BLaER1 treated with 17β-estradiol and CSF1 and Interleukin-3, amounts not matched to agents 10 nM and 100 nM (cell line): ENCODE results near the gene CASKIN2.

Experiments used
- H3K27ac ChIP-seq, 11 experiments: shearing (Covaris generic); formaldehyde crosslinking; 2 replicates each; pipeline ENCODE4 v1.8.1; 2022
- H3K27me3 ChIP-seq, 11 experiments: shearing (Covaris generic); formaldehyde crosslinking; 2 replicates each; pipeline ENCODE4 v1.8.1; 2022
- H3K36me3 ChIP-seq, 11 experiments: shearing (Covaris generic); formaldehyde crosslinking; 2 replicates each; pipeline ENCODE4 v1.8.1; 2022
- H3K4me1 ChIP-seq, 10 experiments: shearing (Covaris generic); formaldehyde crosslinking; 2 replicates each; pipeline ENCODE4 v1.8.1; 2022
- H3K4me2 ChIP-seq, 11 experiments: shearing (Covaris generic); formaldehyde crosslinking; 2 replicates each; pipeline ENCODE4 v1.8.1; 2022
- H3K4me3 ChIP-seq, 10 experiments: shearing (Covaris generic); formaldehyde crosslinking; 2 replicates each; pipeline ENCODE4 v1.8.1; 2022
- H3K9ac ChIP-seq, 11 experiments: shearing (Covaris generic); formaldehyde crosslinking; 2 replicates each; pipeline ENCODE4 v1.8.1; 2022
- H3K9me3 ChIP-seq, 11 experiments: shearing (Covaris generic); formaldehyde crosslinking; replicated peaks in 1 of 11; 2 replicates each; pipeline ENCODE4 v1.8.1; 2022
- H4K20me1 ChIP-seq, 11 experiments: shearing (Covaris generic); formaldehyde crosslinking; 2 replicates each; pipeline ENCODE4 v1.8.1; 2022
- Cebpa-rat ChIP-seq, 11 experiments: shearing (Covaris generic); IDR thresholded peaks; 2 replicates each; pipeline ENCODE4 v1.8.1; 2022

CASKIN2 gene

GRCh38 chr17:75503976-75504346 is 11.4 kb downstream of the CASKIN2 start:
- H3K9ac ChIP-seq: no peak overlapping the region; a peak in 1 of 22 replicates
- peak overlapping the region in 9 of 11 experiments; percentile 36 to 77 (median 63); a peak in 15 of 22 replicates for H3K4me2 ChIP-seq
- no peaks in the 10 kb centered on the region for H3K27me3 ChIP-seq
- H4K20me1 ChIP-seq: peaks cover 0 to 89% (median 28%) of the 10 kb centered on the region in 11 experiments; a peak in 19 of 22 replicates
- no peaks in the 10 kb centered on the region for H3K9me3 ChIP-seq
- no peak overlapping the region for H3K4me3 ChIP-seq
- peak overlapping the region in 3 of 11 experiments; percentile 19 to 66 (median 32); a peak in 1 of 22 replicates for H3K27ac ChIP-seq
- TF ChIP-seq Cebpa-rat (IDR thresholded peaks at IDR 0.05): no peak
- H3K4me1 ChIP-seq: peaks cover 23 to 98% (median 94%) of the 10 kb centered on the region in 10 experiments
- peaks cover 25 to 97% (median 85%) of the 10 kb centered on the region in 11 experiments; a peak in 21 of 22 replicates for H3K36me3 ChIP-seq

GRCh38 chr17:75503337-75503950 is 11.9 kb downstream of the CASKIN2 start:
- H3K27ac ChIP-seq: peak overlapping the region in 8 of 11 experiments; percentile 15 to 66 (median 34); a peak in 15 of 22 replicates
- peaks cover 29 to 98% (median 94%) of the 10 kb centered on the region in 10 experiments for H3K4me1 ChIP-seq
- no peak overlapping the region for H3K4me3 ChIP-seq
- H4K20me1 ChIP-seq: peaks cover 0 to 89% (median 23%) of the 10 kb centered on the region in 11 experiments; a peak in 19 of 22 replicates
- peaks cover 27 to 96% (median 79%) of the 10 kb centered on the region in 11 experiments; a peak in 21 of 22 replicates for H3K36me3 ChIP-seq
- H3K9ac ChIP-seq: peak overlapping the region in 4 of 11 experiments; percentile 8 to 79 (median 40); a peak in 4 of 22 replicates
- H3K4me2 ChIP-seq: peak overlapping the region in 9 of 11 experiments; percentile 7 to 77 (median 63); a peak in 13 of 22 replicates
- no peak for TF ChIP-seq Cebpa-rat (IDR thresholded peaks at IDR 0.05)
- H3K27me3 ChIP-seq: no peaks in the 10 kb centered on the region
- no peaks in the 10 kb centered on the region for H3K9me3 ChIP-seq

GRCh38 chr17:75502721-75503329 is 12.5 kb downstream of the CASKIN2 start:
- Histone ChIP-seq H3K9ac (peak overlapping the region in 5 of 11 experiments; percentile 7 to 79 (median 38); a peak in 5 of 22 replicates), H3K4me1 (peaks cover 35 to 98% (median 94%) of the 10 kb centered on the region in 10 experiments), H3K27ac (peak overlapping the region in 8 of 11 experiments; percentile 15 to 66 (median 34); a peak in 16 of 22 replicates), H3K36me3 (peaks cover 31 to 94% (median 79%) of the 10 kb centered on the region in 11 experiments; a peak in 21 of 22 replicates), H3K27me3 (no peaks in the 10 kb centered on the region), H4K20me1 (peaks cover 0 to 85% (median 21%) of the 10 kb centered on the region in 11 experiments; a peak in 17 of 22 replicates), H3K4me3 (no peak overlapping the region), H3K4me2 (peak overlapping the region in 8 of 11 experiments; percentile 15 to 77 (median 64); a peak in 9 of 22 replicates), H3K9me3 (no peaks in the 10 kb centered on the region)
- no peak for TF ChIP-seq Cebpa-rat (IDR thresholded peaks at IDR 0.05)

- H4K20me1 ChIP-seq: peaks cover 0 to 79% (median 20%) of the 10 kb centered on the region in 11 experiments; a peak in 16 of 22 replicates
- H3K9me3 ChIP-seq: no peaks in the 10 kb centered on the region
- peak overlapping the region in 8 of 11 experiments; percentile 15 to 84 (median 75); a peak in 12 of 22 replicates for H3K27ac ChIP-seq
- H3K9ac ChIP-seq: peak overlapping the region in 6 of 11 experiments; percentile 22 to 79 (median 76); a peak in 7 of 22 replicates
- H3K4me1 ChIP-seq: peaks cover 41 to 98% (median 95%) of the 10 kb centered on the region in 10 experiments
- no peak for TF ChIP-seq Cebpa-rat (IDR thresholded peaks at IDR 0.05)
- H3K4me2 ChIP-seq: peak overlapping the region in 7 of 11 experiments; percentile 15 to 99 (median 92); a peak in 8 of 22 replicates
- H3K27me3 ChIP-seq: no peaks in the 10 kb centered on the region
- H3K36me3 ChIP-seq: peaks cover 36 to 94% (median 75%) of the 10 kb centered on the region in 11 experiments
- no peak overlapping the region for H3K4me3 ChIP-seq
These were observed 13.1 kb downstream of the CASKIN2 start for GRCh38 chr17:75502072-75502720.

- Histone ChIP-seq H3K4me1 (peaks cover 48 to 98% (median 96%) of the 10 kb centered on the region in 10 experiments), H3K9ac (peak overlapping the region in 8 of 11 experiments; percentile 22 to 79 (median 70); a peak in 11 of 22 replicates), H4K20me1 (peaks cover 0 to 77% (median 14%) of the 10 kb centered on the region in 11 experiments; a peak in 15 of 22 replicates), H3K27ac (peak overlapping the region in 8 of 11 experiments; percentile 11 to 84 (median 75); a peak in 11 of 22 replicates), H3K36me3 (peaks cover 38 to 94% (median 74%) of the 10 kb centered on the region in 11 experiments), H3K27me3 (no peaks in the 10 kb centered on the region), H3K4me2 (peak overlapping the region in 8 of 11 experiments; percentile 89 to 99 (median 96); a peak in 18 of 22 replicates), H3K9me3 (no peaks in the 10 kb centered on the region), H3K4me3 (no peak overlapping the region)
- TF ChIP-seq Cebpa-rat (IDR thresholded peaks at IDR 0.05): no peak
These were observed 13.8 kb downstream of the CASKIN2 start for GRCh38 chr17:75501378-75502071.

- H3K27ac ChIP-seq: peak overlapping the region in 8 of 11 experiments; percentile 47 to 84 (median 75); a peak in 16 of 22 replicates
- peak overlapping the region in 10 of 11 experiments; percentile 16 to 99 (median 93); a peak in 18 of 22 replicates for H3K4me2 ChIP-seq
- TF ChIP-seq Cebpa-rat (IDR thresholded peaks at IDR 0.05): no peak
- peaks cover 48 to 98% (median 96%) of the 10 kb centered on the region in 10 experiments for H3K4me1 ChIP-seq
- peaks cover 46 to 94% (median 74%) of the 10 kb centered on the region in 11 experiments for H3K36me3 ChIP-seq
- H3K9me3 ChIP-seq: no peaks in the 10 kb centered on the region
- H3K9ac ChIP-seq: peak overlapping the region in 10 of 11 experiments; percentile 12 to 79 (median 64); a peak in 18 of 22 replicates
- H4K20me1 ChIP-seq: peaks cover 0 to 73% (median 13%) of the 10 kb centered on the region in 11 experiments; a peak in 13 of 22 replicates
- peak overlapping the region in 2 of 10 experiments; percentile 44 to 59; a peak in 2 of 20 replicates for H3K4me3 ChIP-seq
- H3K27me3 ChIP-seq: no peaks in the 10 kb centered on the region
These were observed 14.7 kb downstream of the CASKIN2 start for GRCh38 chr17:75500419-75501216.
